Endothelial cell of umbilical vein (primary cell): ENCODE data around the gene IQSEC3.
"Not testable (repeated sequence)": the region's sequence is repeated elsewhere in the genome, so short reads cannot be mapped to it uniquely, and the experiment has no call there.

Experiments
- EZH2 ChIP-seq: IDR thresholded peaks from 2 replicates; pipeline ENCODE4 v1.6.1; 2012; ENCODE audit warnings: borderline replicate concordance, low read depth, mild to moderate bottlenecking, moderate library complexity, low read length, inconsistent platforms; ENCODE audit not compliant: severe bottlenecking
- FOS ChIP-seq: IDR thresholded peaks from 2 replicates; pipeline ENCODE4 v1.6.1; 2011; ENCODE audit warnings: mild to moderate bottlenecking, low read length, moderate library complexity, borderline replicate concordance; ENCODE audit not compliant: insufficient read depth
- JUN ChIP-seq: IDR thresholded peaks from 2 replicates; pipeline ENCODE4 v1.6.1; 2011; ENCODE audit warnings: borderline replicate concordance, low read depth; ENCODE audit not compliant: insufficient read length, insufficient read depth
- MYC ChIP-seq: IDR thresholded peaks from one replicate; pipeline ENCODE4 v1.6.1; 2011; ENCODE audit warnings: mild to moderate bottlenecking, low read depth, low read length
- POLR2A ChIP-seq: IDR thresholded peaks from 2 replicates; pipeline ENCODE4 v1.6.1; 2012; ENCODE audit warnings: low read depth, mild to moderate bottlenecking, control low read depth, low read length
- POLR2AphosphoS5 ChIP-seq: IDR thresholded peaks from 2 replicates; pipeline ENCODE4 v1.6.1; 2012; ENCODE audit warnings: low read depth, mild to moderate bottlenecking, control low read depth, low read length, moderate library complexity; ENCODE audit not compliant: insufficient read depth
- TF ChIP-seq, protein P1 (sequence below), 2 donors: IDR thresholded peaks; 1 replicate in 1 of 2; 2 replicates in 1 of 2; pipeline ENCODE4 v1.5.1; 2011; ENCODE audit warnings: low read length in 2 of 2, mild to moderate bottlenecking in 2 of 2, moderate library complexity in 2 of 2, control low read depth in 1 of 2, inconsistent platforms in 1 of 2, low read depth in 1 of 2; ENCODE audit not compliant: insufficient read depth in 1 of 2; ENCODE audit errors: extremely low read depth in 1 of 2
- TF ChIP-seq, protein P2 (sequence below): IDR thresholded peaks from 2 replicates; pipeline ENCODE4 v1.6.1; 2011; ENCODE audit not compliant: insufficient read depth, insufficient read length

DNA sequence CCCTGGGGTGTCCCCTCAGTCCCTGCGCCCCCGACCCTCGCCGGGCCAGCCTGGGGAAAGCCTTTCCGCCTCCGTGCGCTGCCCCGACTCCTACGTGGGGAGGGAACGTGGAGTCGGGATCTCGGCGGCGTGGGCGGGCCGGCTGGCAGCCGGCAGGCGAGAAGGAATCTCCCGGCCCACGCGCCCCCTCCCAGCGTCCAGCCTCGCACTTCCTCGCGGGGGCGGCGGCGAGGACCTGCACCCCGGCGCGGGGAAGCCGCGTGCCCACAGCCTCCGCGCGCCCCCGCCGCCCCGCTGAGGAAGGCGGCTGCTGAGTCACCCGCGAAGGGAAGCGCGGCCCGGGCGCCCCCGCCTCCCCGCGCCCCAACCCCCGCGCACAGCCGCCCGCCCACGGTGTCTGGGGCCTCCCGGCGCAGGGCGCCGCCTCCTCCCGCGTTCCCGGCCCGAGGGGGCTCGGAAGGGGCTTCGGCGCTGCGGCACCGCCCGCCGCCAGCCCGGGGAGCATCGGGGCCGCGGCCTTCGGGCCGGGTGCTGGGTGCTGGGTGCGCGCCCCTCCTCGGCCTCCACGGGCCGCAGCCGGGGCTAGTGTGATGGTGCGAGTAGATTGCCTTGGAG is 11.3 kb downstream of the IQSEC3 start:
- TF ChIP-seq EZH2, POLR2A, FOS, MYC, POLR2AphosphoS5, JUN: not testable (repeated sequence)
- TF ChIP-seq, protein P1, sequence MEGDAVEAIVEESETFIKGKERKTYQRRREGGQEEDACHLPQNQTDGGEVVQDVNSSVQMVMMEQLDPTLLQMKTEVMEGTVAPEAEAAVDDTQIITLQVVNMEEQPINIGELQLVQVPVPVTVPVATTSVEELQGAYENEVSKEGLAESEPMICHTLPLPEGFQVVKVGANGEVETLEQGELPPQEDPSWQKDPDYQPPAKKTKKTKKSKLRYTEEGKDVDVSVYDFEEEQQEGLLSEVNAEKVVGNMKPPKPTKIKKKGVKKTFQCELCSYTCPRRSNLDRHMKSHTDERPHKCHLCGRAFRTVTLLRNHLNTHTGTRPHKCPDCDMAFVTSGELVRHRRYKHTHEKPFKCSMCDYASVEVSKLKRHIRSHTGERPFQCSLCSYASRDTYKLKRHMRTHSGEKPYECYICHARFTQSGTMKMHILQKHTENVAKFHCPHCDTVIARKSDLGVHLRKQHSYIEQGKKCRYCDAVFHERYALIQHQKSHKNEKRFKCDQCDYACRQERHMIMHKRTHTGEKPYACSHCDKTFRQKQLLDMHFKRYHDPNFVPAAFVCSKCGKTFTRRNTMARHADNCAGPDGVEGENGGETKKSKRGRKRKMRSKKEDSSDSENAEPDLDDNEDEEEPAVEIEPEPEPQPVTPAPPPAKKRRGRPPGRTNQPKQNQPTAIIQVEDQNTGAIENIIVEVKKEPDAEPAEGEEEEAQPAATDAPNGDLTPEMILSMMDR (IDR thresholded peaks at IDR 0.05; ENCODE audit: extremely low read depth in 1 of 2, insufficient read depth in 1 of 2, low read depth in 1 of 2, low read length in 2 of 2), result not testable (repeated sequence)
- TF ChIP-seq, protein P2, sequence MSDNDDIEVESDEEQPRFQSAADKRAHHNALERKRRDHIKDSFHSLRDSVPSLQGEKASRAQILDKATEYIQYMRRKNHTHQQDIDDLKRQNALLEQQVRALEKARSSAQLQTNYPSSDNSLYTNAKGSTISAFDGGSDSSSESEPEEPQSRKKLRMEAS, result not testable (repeated sequence)
